Kidney epithelial cell (primary cell): ENCODE measurements around the gene CHAC2. TPM values are rescaled to one million over a fixed set of nuclear protein-coding genes. Genes with fewer than 3 reads are reported as not detected.

Experiments used
- total RNA-seq: library from RNA; depleted of rRNA; stranded (reverse); fragments of >200 nt; gene quantifications from 2 replicates; pipeline ENCODE4 v1.2.3, GENCODE V29; 2015

Gene CHAC2
- total RNA-seq, 1 donor from 2014 or later = 7.2 TPM

Other genes with a start within 250 kb of the CHAC2 start
- gene ASB3, start 19.1 kb downstream of the CHAC2 start, total RNA-seq = 12.9 and 17.3 TPM in 2 replicates
- 51.9 and 54.8 TPM in 2 replicates for gene ERLEC1, start 19.2 kb downstream of the CHAC2 start, total RNA-seq
- gene GPR75, start 92.2 kb downstream of the CHAC2 start, total RNA-seq = 0.96 and 1.6 TPM in 2 replicates
- gene PSME4, start 203.2 kb downstream of the CHAC2 start, total RNA-seq = 39.5 and 44.3 TPM in 2 replicates